ENCODE results near the gene ZNF282.

Gene ZNF282

DNA sequence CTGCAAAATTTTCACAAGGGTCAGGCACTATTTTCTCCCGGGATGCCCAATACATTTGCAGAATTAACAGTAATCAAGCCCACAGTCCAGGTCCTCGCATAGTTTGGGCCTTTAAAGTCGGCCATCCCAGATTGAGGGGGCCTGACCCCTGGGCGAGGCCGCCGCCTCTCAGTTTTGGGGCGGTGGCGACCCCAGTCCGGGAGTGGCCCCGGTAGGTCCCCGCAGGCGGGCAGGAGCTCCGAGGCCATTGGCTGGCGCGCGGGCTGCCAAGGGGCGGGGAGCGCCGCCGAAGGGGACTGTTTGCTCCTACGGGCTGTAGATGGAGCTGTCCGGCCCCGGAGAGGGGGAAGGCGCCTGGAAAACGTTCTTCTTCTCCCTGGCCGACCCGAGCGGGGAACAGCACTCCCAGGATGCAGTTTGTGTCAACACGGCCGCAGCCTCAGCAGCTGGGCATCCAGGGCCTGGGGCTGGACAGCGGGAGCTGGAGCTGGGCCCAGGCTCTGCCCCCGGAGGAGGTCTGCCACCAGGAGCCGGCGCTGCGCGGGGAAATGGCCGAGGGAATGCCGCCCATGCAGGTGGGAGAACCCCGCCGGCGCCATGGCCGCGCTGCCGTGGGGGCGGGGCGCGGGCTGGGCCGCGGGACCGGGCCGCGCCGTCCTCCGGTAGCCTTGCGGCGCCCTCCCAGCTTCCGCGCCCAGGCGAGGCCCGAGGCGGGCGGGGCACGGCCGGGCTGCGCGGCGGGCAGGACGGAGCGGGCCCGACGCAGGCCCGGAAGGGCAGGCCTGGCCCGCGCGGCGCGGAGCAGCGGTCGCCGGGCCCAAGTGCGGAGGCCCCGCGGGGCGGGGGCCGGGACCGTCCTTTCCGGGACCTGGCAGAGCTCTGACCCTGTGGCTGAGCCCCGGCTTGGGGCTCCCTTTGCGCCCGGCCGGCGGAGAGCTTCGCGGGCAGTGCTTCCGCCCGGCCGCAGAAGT is at the start of gene ZNF282:
ZNF282 (plus strand) TSS at position 367 of the 971 bp plus-strand sequence; CDS start at position 411, 44 bp downstream.
- peak; percentile 91 for DNase-seq

DNA sequence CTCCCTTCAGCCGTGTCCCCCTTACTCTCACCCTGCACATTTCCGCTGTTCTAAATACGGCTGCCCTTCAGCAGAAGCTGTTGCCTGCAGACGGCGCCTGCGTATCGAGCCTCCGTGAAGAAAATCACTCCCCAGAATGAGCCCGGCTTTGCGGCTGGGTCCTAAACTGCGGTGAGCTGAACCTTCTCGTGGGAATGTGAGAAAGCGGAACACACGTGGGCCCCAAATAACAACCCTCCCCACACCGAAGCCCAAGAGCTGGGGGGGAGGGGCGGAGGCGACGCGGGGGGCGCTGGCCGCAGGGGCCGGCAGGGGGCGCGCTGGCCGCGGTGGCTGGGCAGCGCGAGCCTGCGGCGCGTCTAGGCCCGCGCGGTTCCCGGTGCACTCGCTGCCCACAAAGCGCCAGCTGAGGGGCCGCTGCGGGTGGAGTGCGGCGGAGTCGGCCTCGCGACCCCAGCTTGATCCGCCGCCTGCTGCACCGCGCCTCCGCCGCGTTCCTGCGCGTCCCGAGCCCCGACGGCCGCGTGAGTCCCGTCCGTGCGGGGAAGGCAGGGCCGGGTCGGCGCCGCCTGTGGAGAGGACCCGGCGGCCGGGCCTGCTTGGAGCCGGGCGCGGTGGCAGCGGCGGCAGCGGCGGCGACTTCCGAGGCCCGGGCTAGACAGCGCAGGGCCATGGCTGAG is 48.1 kb upstream of the ZNF282 start, which contains the start of gene ZNF398:
ZNF398 (plus strand) TSS at position 382 of the 680 bp plus-strand sequence; CDS start at position 672, 290 bp downstream.
- peak; percentile 84 for DNase-seq

GRCh38 chr7:149147752-149148653 is 47.3 kb upstream of the ZNF282 start:
- peak; percentile 52 for DNase-seq

DNA sequence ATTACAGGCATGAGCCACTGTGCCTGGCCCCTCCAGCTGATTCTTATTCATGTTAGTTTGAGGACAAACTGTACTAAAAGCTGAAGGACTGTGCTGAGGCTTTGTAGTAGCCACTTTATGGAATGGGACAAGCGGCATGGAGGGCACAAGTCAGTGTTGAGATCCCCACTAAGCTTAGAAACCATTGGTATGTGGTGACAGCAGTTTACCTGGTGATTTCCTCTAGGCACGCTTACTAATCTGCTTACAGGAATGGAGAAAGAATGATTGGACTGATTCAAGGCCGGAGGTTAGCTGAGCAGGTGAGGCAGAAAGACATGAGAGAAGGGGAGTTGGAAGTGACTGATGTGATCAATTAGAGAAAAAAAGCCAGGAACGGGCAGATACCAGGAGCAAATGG is 44.4 kb upstream of the ZNF282 start:
- DNase-seq, result no peak

DNA sequence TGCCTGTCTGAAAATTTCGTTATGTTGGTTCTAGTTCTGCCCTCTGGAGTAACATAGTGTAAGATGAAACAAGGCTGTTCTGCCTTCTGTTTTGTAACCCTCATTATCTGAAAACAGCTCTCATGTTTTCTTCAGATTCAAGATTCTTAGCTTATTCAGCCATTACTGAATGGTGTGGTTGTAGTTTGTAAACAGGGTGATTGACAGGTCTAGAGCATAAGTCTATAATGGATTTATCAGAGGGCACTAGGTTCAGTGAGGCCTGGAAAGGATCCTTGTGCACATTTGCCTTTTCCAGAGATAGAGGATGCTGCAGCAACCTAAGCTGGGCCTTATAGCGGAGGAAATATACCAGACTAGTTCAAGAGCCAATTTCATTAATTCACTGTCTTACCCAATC is 42.0 kb upstream of the ZNF282 start:
- no peak for DNase-seq

DNA sequence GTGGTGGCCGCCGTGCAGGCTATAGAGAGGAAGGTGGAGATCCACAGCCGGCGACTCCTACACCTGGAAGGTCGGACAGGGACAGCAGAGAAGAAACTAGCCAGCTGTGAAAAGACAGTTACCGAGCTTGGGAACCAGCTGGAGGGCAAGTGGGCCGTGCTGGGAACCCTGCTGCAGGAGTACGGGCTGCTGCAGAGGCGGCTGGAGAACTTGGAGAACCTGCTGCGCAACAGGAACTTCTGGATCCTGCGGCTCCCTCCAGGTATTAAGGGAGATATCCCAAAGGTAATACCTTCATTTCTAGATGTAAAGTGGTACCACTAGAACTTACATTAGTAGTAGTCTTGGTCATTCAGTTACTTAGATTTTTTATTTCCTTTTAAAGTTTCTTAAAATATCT is 41.3 kb upstream of the ZNF282 start:
- no peak for DNase-seq

DNA sequence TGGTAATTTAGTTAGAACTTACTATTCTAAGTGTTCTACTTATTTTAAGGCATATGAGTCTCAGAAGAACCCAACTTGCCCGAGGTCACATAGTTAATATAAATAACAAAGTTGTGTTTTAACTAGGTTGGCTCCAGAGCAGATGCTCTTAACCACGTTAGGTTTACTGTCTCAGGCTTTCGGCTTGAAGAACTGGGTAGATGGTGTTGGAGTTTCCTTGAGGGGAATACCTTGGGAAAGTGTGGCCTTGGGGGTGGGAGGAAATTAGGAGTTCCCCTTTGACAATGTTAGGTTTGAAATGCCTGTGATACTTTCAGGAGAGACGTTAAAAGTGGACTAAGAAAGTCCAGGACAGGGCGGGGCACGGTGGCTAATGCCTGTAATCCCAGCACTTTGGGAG is 38.4 kb upstream of the ZNF282 start:
- no peak for DNase-seq

- DNase-seq, result peak; percentile 16
Measured at GRCh38 chr7:149161241-149161848, 34.0 kb upstream of the ZNF282 start.

DNA sequence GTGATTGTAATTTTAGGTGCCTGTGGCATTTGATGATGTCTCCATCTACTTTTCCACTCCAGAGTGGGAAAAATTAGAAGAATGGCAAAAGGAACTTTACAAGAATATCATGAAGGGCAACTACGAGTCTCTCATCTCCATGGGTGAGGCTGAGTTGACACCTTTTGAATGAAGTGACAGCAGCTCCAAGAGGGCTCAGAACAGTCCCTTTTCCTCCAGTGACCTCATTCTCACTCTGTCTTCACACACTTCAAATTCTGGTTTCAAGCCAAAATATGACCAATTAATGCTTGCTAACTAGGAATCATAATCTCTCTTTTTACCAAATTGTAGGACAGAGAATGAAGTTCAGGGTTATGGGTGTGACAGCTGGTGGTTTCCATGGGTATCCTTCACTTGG is 29.2 kb upstream of the ZNF282 start:
- DNase-seq, result no peak

DNA sequence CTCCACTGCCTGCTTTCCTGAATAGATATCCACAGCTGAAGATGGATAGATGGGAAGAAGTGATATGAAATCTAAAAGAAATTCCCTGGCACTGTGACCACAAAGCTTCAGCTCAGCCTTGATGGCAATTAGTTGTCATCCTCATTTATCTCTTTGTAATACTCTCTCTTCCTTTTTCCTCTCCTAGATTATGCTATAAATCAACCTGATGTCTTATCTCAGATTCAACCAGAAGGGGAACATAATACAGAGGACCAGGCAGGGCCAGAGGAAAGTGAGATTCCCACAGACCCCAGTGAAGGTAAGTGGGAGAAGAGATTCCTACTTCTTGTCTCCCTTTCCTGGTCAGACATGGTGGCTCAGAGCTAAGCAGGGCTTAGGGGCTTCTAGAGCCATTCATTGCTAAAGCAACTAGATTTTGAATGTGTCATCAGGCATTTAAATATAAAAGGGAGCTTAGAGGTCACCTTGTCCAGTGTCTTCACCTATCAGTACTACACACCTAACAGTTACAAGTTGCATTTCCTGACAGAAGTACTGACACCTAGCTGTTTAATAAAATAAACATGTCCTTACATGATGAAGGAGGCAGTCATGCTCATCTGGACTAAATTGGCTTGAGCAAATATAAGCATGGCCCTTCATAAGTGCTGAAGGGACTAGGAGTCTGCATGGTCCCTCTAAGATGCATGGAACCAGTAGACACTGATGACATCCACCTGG is 28.6 kb upstream of the ZNF282 start:
- DNase-seq, result no peak

DNA sequence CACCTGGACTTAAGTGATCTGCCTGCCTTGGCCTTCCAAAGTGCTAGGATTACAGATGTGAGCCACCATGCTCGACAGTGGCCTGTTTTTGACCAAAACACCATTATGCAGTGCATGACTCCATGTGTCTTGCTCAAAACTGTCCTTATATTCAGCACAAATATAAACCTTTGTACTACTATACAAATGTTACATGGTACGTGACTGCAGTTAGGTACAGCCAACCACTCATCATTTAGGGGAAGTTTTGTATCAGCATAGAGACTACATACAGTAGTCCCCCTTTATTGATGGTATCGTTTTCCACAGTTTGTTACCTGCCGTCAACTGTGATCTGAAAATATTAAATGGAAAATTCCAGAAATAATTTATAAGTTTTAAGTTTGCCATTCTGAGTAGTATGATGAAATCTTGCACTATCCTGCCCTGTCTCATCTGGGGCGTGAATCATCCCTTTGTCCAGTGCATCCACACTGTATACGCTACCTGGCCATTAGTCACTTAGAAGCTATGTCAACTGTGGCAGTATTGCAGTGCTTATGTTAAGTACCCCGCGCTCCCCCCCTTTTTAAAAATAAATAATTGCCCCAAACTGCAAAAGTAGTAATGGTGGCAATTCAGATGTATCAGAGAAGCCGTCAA is 23.3 kb upstream of the ZNF282 start:
- DNase-seq, result no peak

DNA sequence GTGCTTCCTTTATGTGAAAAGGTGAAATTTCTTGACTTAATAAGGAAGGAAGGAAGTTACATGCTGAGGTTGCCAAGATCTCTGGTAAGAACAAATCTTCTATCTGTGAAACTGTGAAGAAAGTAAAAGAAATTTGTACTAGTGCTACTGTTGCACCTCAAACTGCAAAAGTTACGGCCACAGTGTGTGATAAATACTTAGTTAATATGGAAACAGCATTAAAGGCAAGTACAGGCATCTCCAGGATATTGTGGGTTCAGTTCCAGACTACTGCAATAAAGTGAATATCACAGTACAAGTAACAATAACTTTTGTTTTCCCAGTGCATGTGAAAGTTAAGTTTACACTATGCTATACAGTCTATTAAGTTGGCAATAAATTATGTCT is 22.8 kb upstream of the ZNF282 start:
- DNase-seq, result no peak

GRCh38 chr7:149175150-149175549 is 20.2 kb upstream of the ZNF282 start:
- DNase-seq, result no peak

DNA sequence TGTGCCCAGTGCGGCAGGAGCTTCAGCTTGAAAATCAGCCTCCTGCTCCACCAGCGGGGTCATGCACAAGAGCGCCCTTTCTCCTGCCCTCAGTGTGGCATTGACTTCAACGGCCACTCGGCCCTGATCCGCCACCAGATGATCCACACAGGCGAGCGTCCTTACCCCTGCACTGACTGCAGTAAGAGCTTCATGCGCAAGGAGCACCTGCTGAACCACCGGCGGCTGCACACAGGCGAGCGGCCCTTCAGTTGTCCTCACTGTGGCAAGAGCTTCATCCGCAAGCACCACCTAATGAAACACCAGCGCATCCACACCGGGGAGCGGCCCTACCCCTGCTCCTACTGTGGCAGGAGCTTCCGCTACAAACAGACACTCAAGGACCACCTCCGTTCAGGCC is 16.1 kb upstream of the ZNF282 start:
- DNase-seq, result no peak

DNA sequence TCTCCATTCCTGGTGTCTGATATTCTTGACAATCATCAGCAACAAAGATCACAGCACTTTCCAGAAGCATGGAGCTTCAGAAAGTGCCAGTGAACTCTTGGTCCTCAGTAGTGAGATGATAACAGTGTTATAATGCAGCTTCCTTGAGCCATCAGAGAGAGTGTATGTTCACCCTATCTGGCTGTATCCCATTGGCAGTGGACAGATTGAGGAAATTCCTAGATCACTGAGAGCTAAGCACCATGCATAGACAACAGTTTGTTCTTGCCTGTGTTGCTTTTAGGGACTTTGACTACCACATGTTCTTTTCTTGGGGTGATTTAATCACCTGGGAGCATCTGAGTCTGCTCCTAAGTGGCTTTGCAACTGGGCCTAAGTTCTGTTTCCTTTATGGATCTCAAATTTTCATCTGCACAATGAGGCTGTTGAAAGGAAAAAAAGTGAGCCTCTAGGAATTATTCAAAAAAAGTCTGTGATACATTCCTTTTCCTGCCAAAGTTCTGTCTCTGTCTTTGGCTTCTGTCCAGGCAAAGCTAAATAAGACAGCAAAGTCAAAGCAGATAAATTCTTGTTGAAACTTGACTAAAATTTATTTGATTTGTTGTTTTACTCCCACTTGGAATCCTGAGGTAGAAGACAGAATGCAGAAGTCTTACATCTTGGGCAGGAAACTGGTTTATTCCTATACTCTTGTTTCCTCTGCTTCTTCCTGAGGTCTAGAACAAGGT is 14.5 kb upstream of the ZNF282 start:
- DNase-seq, result no peak

- DNase-seq, result no peak
Measured at GRCh38 chr7:149181450-149181790, 13.9 kb upstream of the ZNF282 start.

- DNase-seq, result no peak
Measured at GRCh38 chr7:149184274-149184673, 11.1 kb upstream of the ZNF282 start.

GRCh38 chr7:149188213-149188612 is 7.1 kb upstream of the ZNF282 start:
- DNase-seq, result no peak

DNA sequence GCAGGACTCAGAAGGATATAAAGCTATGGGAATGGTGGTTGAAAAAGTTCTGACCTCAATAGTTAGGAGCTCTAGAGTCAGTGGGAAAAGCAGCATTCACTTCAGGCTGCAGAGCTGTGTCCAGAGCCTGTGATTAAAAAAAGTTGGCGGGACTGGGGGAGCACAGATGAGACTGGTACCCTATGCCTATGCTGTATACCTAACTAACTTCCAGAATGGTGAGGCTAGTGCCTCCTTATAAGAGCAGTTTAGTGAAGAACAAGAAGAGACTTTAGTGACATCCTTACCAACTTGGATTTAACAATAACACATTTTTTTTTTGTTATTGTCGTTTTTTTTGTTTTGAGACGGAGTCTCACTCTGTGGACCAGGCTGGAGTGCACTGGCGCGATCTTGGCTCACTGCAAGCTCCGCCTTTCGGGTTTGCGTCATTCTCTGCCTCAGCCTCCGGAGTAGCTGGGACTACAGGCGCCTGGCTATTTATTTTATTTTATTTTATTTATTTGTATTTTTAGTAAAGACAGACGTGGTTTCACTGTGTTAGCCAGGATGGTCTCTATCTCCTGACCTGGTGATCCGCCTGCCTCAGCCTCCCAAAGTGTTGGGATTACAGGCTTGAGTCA is 6.6 kb upstream of the ZNF282 start:
- no peak for DNase-seq

- DNase-seq, result no peak
Measured at GRCh38 chr7:149191851-149192250, 3.5 kb upstream of the ZNF282 start.

All from activated CD4-positive, alpha-beta T cell treated with anti-CD3 and anti-CD28 coated beads, Interleukin-10, Interleukin-2, amounts not matched to agents 100 ng/mL and 50 ng/mL, durations not matched to agents 16 hours and 8 hours (primary cell).